Activated naive CD8-positive, alpha-beta T cell treated with anti-CD3 and anti-CD28 coated beads for 36 hours (primary cell): ENCODE data around the gene SGCA. TPM values are rescaled to one million over a fixed set of nuclear protein-coding genes. Genes with fewer than 3 reads are reported as not detected.

Source experiments
- DNase-seq: peaks from one replicate; pipeline ENCODE4 v3.0.0; 2021
- H3K27ac Mint-ChIP-seq: one replicate; pipeline ENCODE4 v1.8.0; 2022; ENCODE audit warnings: mild to moderate bottlenecking, moderate library complexity, mixed read lengths
- H3K27me3 Mint-ChIP-seq: one replicate; pipeline ENCODE4 v1.8.0; 2022; ENCODE audit warnings: mild to moderate bottlenecking, mixed read lengths
- H3K36me3 Mint-ChIP-seq: one replicate; pipeline ENCODE4 v1.8.0; 2021; ENCODE audit warnings: mild to moderate bottlenecking, mixed read lengths
- H3K4me1 Mint-ChIP-seq: one replicate; pipeline ENCODE4 v1.8.0; 2021; ENCODE audit warnings: mixed read lengths
- H3K4me3 Mint-ChIP-seq: one replicate; pipeline ENCODE4 v1.8.0; 2022; ENCODE audit warnings: mild to moderate bottlenecking, moderate library complexity, mixed read lengths
- H3K9me3 Mint-ChIP-seq: one replicate; pipeline ENCODE4 v1.8.0; 2022; ENCODE audit warnings: mixed read lengths
- total RNA-seq, 2 experiments: library from RNA; stranded (reverse); gene quantifications; one replicate each; pipeline ENCODE4 v1.2.3, GENCODE V29; 2021

Gene SGCA
- total RNA-seq, 2 experiments from 2014 or later, result 0.38 TPM; not detected in 1

GRCh38 chr17:50130559-50131305 lies 35.1 kb upstream of the SGCA start:
- peaks cover 29% of the 10 kb centered on the region for H3K27me3 Mint-ChIP-seq
- no peaks in the 10 kb centered on the region for H3K9me3 Mint-ChIP-seq
- peak; percentile 38 for DNase-seq
- peak overlapping the region; percentile 71 for H3K4me3 Mint-ChIP-seq
- peak overlapping the region; percentile 9 for H3K27ac Mint-ChIP-seq
- peaks cover 6% of the 10 kb centered on the region for H3K36me3 Mint-ChIP-seq
- peaks cover 22% of the 10 kb centered on the region for H3K4me1 Mint-ChIP-seq

- Mint-ChIP-seq H3K36me3 (peaks cover 7% of the 10 kb centered on the region), H3K9me3 (no peaks in the 10 kb centered on the region), H3K27ac (peak overlapping the region; percentile 4)
These were observed 33.6 kb upstream of the SGCA start for GRCh38 chr17:50132104-50132794.

GRCh38 chr17:50133028-50133768 lies 32.6 kb upstream of the SGCA start:
- H3K4me3 Mint-ChIP-seq, result no peak overlapping the region
- H3K27ac Mint-ChIP-seq, result no peak overlapping the region
- H3K4me1 Mint-ChIP-seq, result peaks cover 23% of the 10 kb centered on the region
- DNase-seq, result no peak
- H3K36me3 Mint-ChIP-seq, result peaks cover 16% of the 10 kb centered on the region
- H3K27me3 Mint-ChIP-seq, result peaks cover 21% of the 10 kb centered on the region
- H3K9me3 Mint-ChIP-seq, result no peaks in the 10 kb centered on the region

More at GRCh38 chr17:50132104-50132794, 33.6 kb upstream of the SGCA start:
- peaks cover 26% of the 10 kb centered on the region for H3K4me1 Mint-ChIP-seq
- no peak for DNase-seq
- no peak overlapping the region for H3K4me3 Mint-ChIP-seq
- peaks cover 29% of the 10 kb centered on the region for H3K27me3 Mint-ChIP-seq

- no peak for DNase-seq
- H3K9me3 Mint-ChIP-seq, result no peaks in the 10 kb centered on the region
- H3K27me3 Mint-ChIP-seq, result peaks cover 16% of the 10 kb centered on the region
- peaks cover 21% of the 10 kb centered on the region for H3K36me3 Mint-ChIP-seq
- no peak overlapping the region for H3K27ac Mint-ChIP-seq
- peaks cover 21% of the 10 kb centered on the region for H3K4me1 Mint-ChIP-seq
- H3K4me3 Mint-ChIP-seq, result no peak overlapping the region
These were observed 32.1 kb upstream of the SGCA start for GRCh38 chr17:50133769-50134099.

- no peak for DNase-seq
- no peak overlapping the region for H3K4me3 Mint-ChIP-seq
- no peaks in the 10 kb centered on the region for H3K9me3 Mint-ChIP-seq
- no peak overlapping the region for H3K27ac Mint-ChIP-seq
- H3K36me3 Mint-ChIP-seq, result peaks cover 23% of the 10 kb centered on the region
- H3K27me3 Mint-ChIP-seq, result peaks cover 11% of the 10 kb centered on the region
- peaks cover 18% of the 10 kb centered on the region for H3K4me1 Mint-ChIP-seq
These were observed 31.3 kb upstream of the SGCA start for GRCh38 chr17:50134206-50135110.

GRCh38 chr17:50135316-50136095 lies 30.3 kb upstream of the SGCA start:
- Mint-ChIP-seq H3K36me3 (peaks cover 33% of the 10 kb centered on the region), H3K27ac (no peak overlapping the region), H3K4me3 (no peak overlapping the region), H3K9me3 (no peaks in the 10 kb centered on the region), H3K4me1 (peaks cover 25% of the 10 kb centered on the region), H3K27me3 (peaks cover 11% of the 10 kb centered on the region)
- DNase-seq, result no peak

- H3K27ac Mint-ChIP-seq, result no peak overlapping the region
- H3K4me1 Mint-ChIP-seq, result peaks cover 25% of the 10 kb centered on the region
- peaks cover 39% of the 10 kb centered on the region for H3K36me3 Mint-ChIP-seq
- H3K9me3 Mint-ChIP-seq, result no peaks in the 10 kb centered on the region
- no peak for DNase-seq
- peaks cover 6% of the 10 kb centered on the region for H3K27me3 Mint-ChIP-seq
- no peak overlapping the region for H3K4me3 Mint-ChIP-seq
These were observed 29.6 kb upstream of the SGCA start for GRCh38 chr17:50136096-50136687.

GRCh38 chr17:50137042-50137441 lies 28.8 kb upstream of the SGCA start:
- Mint-ChIP-seq H3K4me3 (no peak overlapping the region), H3K27me3 (no peaks in the 10 kb centered on the region), H3K36me3 (peaks cover 43% of the 10 kb centered on the region), H3K9me3 (no peaks in the 10 kb centered on the region), H3K27ac (no peak overlapping the region), H3K4me1 (peaks cover 26% of the 10 kb centered on the region)
- DNase-seq, result no peak

GRCh38 chr17:50139185-50139783 lies 26.5 kb upstream of the SGCA start:
- Mint-ChIP-seq H3K4me3 (no peak overlapping the region), H3K36me3 (peaks cover 56% of the 10 kb centered on the region), H3K27ac (no peak overlapping the region), H3K27me3 (no peaks in the 10 kb centered on the region), H3K4me1 (peaks cover 42% of the 10 kb centered on the region), H3K9me3 (no peaks in the 10 kb centered on the region)
- no peak for DNase-seq

- peaks cover 49% of the 10 kb centered on the region for H3K4me1 Mint-ChIP-seq
- H3K27ac Mint-ChIP-seq, result peak overlapping the region; percentile 62
- no peaks in the 10 kb centered on the region for H3K27me3 Mint-ChIP-seq
- peaks cover 57% of the 10 kb centered on the region for H3K36me3 Mint-ChIP-seq
- peak; percentile 78 for DNase-seq
- no peaks in the 10 kb centered on the region for H3K9me3 Mint-ChIP-seq
- peak overlapping the region; percentile 11 for H3K4me3 Mint-ChIP-seq
These were observed 25.6 kb upstream of the SGCA start for GRCh38 chr17:50139950-50140885.

GRCh38 chr17:50141026-50141744 lies 24.6 kb upstream of the SGCA start:
- Mint-ChIP-seq H3K9me3 (no peaks in the 10 kb centered on the region), H3K4me1 (peaks cover 54% of the 10 kb centered on the region), H3K27me3 (no peaks in the 10 kb centered on the region), H3K36me3 (peaks cover 57% of the 10 kb centered on the region), H3K27ac (peak overlapping the region; percentile 71), H3K4me3 (no peak overlapping the region)
- DNase-seq, result no peak

GRCh38 chr17:50141745-50142110 lies 24.1 kb upstream of the SGCA start:
- H3K9me3 Mint-ChIP-seq, result no peaks in the 10 kb centered on the region
- H3K4me1 Mint-ChIP-seq, result peaks cover 54% of the 10 kb centered on the region
- H3K27me3 Mint-ChIP-seq, result no peaks in the 10 kb centered on the region
- DNase-seq, result no peak
- H3K4me3 Mint-ChIP-seq, result no peak overlapping the region
- peaks cover 57% of the 10 kb centered on the region for H3K36me3 Mint-ChIP-seq
- peak overlapping the region; percentile 71 for H3K27ac Mint-ChIP-seq
